Measurements from ENCODE around the gene POLG.

The POLG gene

DNA sequence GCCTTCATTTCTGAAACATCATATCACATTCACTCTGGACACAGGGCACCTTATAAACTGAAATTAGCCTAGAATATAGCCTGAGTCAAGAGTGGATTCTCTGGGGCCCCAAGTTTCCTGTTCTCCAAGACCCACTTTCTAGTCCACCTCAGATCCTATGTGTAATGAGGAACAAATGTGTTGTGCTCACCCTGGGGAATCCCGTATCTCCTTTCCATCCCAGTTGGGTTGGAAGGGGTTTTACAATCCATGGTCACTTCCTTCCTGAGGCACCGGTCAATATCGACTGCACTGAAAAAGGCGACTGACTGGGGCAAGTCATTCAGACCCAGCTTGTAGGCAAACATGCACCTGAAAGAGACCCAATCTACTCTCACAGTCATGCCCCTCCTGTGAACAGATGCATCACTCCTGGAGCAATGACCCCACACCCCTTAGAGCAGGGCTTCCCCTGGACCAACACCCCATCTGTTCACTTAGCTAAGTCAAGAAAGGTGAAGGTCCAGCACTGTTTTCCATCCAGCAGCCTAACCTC, 17.4 kb downstream of the POLG start:
- no peak overlapping the region for H3K4me3 ChIP-seq (ENCODE audit: low read depth, low read length)

DNA sequence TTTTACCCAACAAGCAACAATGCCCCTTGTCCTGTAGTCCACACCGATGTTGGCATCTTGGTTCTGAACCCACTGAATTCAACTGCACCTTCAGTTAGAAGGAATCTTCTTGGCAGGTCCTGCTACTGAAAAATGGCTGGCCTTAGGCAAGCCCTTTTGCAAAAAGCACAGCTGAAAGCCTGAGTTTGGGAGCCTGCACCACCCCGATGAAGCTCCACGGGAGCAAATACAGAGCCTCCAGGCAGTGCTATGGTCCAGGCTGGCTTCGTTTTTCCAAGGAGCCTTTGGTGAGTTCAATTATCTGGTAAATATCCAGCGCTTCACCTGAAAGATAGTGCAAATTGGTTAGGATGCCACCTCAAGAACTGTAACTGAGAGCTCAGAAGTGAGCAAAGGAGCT, 18.1 kb downstream of the POLG start:
- TF ChIP-seq, protein P1, sequence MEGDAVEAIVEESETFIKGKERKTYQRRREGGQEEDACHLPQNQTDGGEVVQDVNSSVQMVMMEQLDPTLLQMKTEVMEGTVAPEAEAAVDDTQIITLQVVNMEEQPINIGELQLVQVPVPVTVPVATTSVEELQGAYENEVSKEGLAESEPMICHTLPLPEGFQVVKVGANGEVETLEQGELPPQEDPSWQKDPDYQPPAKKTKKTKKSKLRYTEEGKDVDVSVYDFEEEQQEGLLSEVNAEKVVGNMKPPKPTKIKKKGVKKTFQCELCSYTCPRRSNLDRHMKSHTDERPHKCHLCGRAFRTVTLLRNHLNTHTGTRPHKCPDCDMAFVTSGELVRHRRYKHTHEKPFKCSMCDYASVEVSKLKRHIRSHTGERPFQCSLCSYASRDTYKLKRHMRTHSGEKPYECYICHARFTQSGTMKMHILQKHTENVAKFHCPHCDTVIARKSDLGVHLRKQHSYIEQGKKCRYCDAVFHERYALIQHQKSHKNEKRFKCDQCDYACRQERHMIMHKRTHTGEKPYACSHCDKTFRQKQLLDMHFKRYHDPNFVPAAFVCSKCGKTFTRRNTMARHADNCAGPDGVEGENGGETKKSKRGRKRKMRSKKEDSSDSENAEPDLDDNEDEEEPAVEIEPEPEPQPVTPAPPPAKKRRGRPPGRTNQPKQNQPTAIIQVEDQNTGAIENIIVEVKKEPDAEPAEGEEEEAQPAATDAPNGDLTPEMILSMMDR (IDR thresholded peaks at IDR 0.05; ENCODE audit: control insufficient read depth, extremely low read depth, insufficient read depth), result no peak
- H3K4me3 ChIP-seq (ENCODE audit: low read depth, low read length), result no peak overlapping the region
- no peak for DNase-seq (ENCODE audit: low read depth)

More for the DNA sequence above, 17.4 kb downstream of the POLG start:
- no peak for DNase-seq (ENCODE audit: low read depth)
- TF ChIP-seq, protein P1 (IDR thresholded peaks at IDR 0.05; ENCODE audit: control insufficient read depth, extremely low read depth, insufficient read depth), result no peak

DNA sequence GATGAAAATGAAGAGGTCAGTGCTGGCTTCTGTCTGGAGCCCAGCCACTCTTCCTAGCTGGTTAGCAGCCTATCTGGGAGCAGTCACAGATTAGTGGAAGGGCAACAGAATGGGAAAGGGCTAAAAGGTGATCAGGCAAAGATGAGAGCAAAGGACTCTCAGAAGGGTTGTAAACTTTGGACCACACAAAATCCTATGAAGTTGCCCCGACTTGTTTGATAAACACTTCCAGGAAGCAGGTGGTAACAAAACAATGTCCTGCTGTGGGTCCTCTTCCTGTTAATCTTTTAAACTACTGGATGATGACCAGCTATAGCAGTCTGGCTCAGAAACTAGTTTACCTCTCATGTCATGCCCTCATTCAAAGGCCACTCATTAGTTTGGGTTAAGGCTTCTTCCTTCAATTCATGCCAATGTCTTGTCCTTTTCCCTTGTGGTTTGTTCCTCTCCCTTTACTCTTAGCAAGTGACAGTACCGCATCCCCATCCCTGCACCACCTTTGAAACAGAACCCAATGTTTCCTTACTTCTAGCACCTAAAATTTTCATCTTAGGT, 19.2 kb downstream of the POLG start:
- no peak for DNase-seq (ENCODE audit: low read depth)
- TF ChIP-seq, protein P1 (IDR thresholded peaks at IDR 0.05; ENCODE audit: control insufficient read depth, extremely low read depth, insufficient read depth), result no peak
- H3K4me3 ChIP-seq (ENCODE audit: low read depth, low read length), result no peak overlapping the region

DNA sequence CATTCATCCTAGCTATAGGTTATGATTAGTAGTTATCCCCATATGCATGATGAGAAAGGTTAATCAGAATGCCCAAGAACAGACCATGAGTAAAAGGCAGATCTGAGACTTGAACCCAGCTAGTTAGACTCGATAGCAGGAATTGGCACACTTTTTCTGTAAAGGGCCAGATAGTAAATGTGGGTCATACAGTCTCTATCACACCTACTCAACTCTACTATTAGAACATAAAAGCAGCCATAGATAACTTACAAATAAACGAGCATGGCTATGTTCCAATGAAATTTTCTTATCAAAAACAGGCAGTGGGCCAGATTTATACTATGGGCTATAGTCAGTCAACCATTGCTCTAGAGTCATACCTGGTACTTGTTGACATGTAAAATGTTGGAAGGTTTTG, 24.6 kb downstream of the POLG start:
- DNase-seq (ENCODE audit: low read depth), result no peak

DNA sequence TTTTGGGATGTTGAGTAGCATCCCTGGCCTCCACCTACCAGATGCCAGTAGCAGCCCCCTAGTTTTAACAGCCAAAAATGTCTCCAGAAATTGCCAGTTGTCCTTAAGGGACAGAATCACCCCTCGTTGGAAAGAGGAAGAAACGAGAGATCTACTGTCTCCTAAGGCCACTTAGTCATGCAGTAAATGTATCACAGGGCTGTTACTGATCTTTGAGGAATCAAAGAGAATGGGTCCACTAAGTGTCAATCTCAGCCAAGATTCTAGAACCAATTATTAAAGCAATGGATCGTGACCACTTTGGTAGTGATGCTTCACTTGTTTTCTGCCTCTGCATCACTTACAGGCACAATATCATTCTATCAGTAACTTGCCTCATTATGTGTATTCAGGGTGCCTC, 26.4 kb downstream of the POLG start:
- no peak for DNase-seq (ENCODE audit: low read depth)
- TF ChIP-seq, protein P1 (IDR thresholded peaks at IDR 0.05; ENCODE audit: control insufficient read depth, extremely low read depth, insufficient read depth), result no peak
- no peak overlapping the region for H3K4me3 ChIP-seq (ENCODE audit: low read depth, low read length)

More for the DNA sequence above, 24.6 kb downstream of the POLG start:
- TF ChIP-seq, protein P1 (IDR thresholded peaks at IDR 0.05; ENCODE audit: control insufficient read depth, extremely low read depth, insufficient read depth), result no peak
- no peak overlapping the region for H3K4me3 ChIP-seq (ENCODE audit: low read depth, low read length)

DNA sequence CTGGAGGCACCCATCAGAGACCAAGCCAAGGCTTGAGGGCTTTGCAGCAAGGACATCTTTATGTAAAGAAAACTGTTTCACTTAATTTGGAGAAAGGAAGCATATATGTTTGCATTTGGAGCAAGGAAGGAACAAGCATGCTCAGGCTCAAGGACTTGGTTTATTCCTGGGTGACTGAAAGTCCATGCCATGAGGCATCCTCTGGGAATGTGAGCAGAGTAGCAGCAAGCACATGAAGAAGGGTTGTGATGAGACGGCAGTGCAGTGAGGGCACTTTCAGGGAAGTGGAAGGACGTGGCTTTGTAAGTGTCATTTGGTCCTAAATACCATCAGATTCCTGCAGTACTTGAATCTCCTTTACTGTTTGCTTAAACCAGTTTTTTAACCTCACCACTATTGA, 26.8 kb downstream of the POLG start:
- DNase-seq (ENCODE audit: low read depth), result no peak
- TF ChIP-seq, protein P1 (IDR thresholded peaks at IDR 0.05; ENCODE audit: control insufficient read depth, extremely low read depth, insufficient read depth), result no peak
- no peak overlapping the region for H3K4me3 ChIP-seq (ENCODE audit: low read depth, low read length)

DNA sequence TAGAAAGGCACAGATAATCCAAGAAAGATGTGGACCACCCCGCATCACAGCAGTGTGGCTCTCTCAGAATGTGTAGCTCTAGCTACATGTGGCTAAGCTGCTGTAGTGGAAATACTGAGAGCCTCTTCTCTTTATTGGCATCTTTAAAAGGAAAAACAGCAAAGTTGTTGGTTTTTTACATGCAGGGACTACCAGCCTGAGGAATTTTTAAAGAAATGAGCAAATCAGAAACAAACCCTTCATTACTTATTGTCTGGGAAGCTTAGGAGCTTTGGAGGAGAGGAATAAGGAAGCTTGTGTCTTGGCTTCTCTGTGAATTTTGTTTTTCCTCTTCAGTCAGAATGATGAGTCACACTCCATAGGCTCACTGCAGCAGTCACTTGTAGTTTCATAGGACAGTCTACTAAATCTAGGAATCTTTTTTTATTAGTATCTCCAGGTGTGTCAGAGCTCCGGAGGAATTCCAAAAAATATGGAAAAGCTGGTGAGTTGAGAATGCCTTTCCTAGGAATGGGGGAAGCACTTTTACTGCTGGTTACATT, 27.5 kb downstream of the POLG start:
- DNase-seq (ENCODE audit: low read depth), result no peak
- TF ChIP-seq, protein P1 (IDR thresholded peaks at IDR 0.05; ENCODE audit: control insufficient read depth, extremely low read depth, insufficient read depth), result no peak
- no peak overlapping the region for H3K4me3 ChIP-seq (ENCODE audit: low read depth, low read length)

Data from LNCaP clone FGC (cell line).